AG04450 (cell line): Measurements from ENCODE around the gene TMEM121. TPM values are rescaled to one million over a fixed set of nuclear protein-coding genes. Genes with fewer than 3 reads are reported as not detected.
"Not testable (repeated sequence)": the region's sequence is repeated elsewhere in the genome, so short reads cannot be mapped to it uniquely, and the experiment has no call there.

Source experiments
- CTCF ChIA-PET: fragments of 300-600, 350-600 bp; formaldehyde crosslinking; extraction: SDS; loops from one replicate; lab custom pipeline; 2022; ENCODE audit warnings: antibody characterized with exemption, inconsistent platforms; lab: Charles Lee
- POLR2A ChIA-PET: fragments of 350-600 bp; formaldehyde crosslinking; extraction: SDS; loops from one replicate; lab custom pipeline; 2021; ENCODE audit warnings: antibody characterized with exemption, inconsistent platforms; lab: Yijun Ruan, JAX
- DNase-seq: peaks from one replicate; pipeline ENCODE4 v3.0.0-alpha.2; 2011; ENCODE audit warnings: low read depth, low spot score
- H3K27ac ChIP-seq: one replicate; pipeline ENCODE4 v1.5.1; 2012; ENCODE audit warnings: low read depth, low read length, control low read depth
- H3K27me3 ChIP-seq: one replicate; pipeline ENCODE4 v1.6.0; 2012; ENCODE audit warnings: low read length; ENCODE audit not compliant: control insufficient read depth, insufficient read depth
- H3K4me3 ChIP-seq: 2 replicates; pipeline ENCODE4 v1.5.1; 2011; ENCODE audit warnings: mild to moderate bottlenecking, low read depth, low read length, control low read depth
- H3K9me3 ChIP-seq: 2 replicates; pipeline ENCODE4 v1.5.1; 2012; ENCODE audit warnings: low read length; ENCODE audit not compliant: control insufficient read depth, insufficient read depth
- CTCF ChIP-seq: IDR thresholded peaks from 2 replicates; pipeline ENCODE4 v1.5.1; 2011; ENCODE audit warnings: low read depth, low read length, control low read depth, inconsistent platforms
- polyA plus RNA-seq: library from polyadenylated mRNA; depleted of rRNA; stranded (reverse); fragments of >200 nt; gene quantifications from 2 replicates; pipeline ENCODE4 v1.2.3, GENCODE V29; 2011; rRNA removed

TMEM121 gene
- polyA plus RNA-seq, 1 experiment = 1.5 TPM

GRCh38 chr14:105576525-105577088, 50.2 kb downstream of the TMEM121 start:
- Histone ChIP-seq H3K27ac (no peak overlapping the region), H3K27me3 (no peaks in the 10 kb centered on the region), H3K9me3 (peaks cover 31% of the 10 kb centered on the region), H3K4me3 (no peak overlapping the region)
- ChIA-PET POLR2A (no interaction called here), CTCF (no interaction called here)
- no peak for DNase-seq
- TF ChIP-seq CTCF = no peak

GRCh38 chr14:105577314-105577861, 51.0 kb downstream of the TMEM121 start:
- Histone ChIP-seq H3K4me3 (no peak overlapping the region), H3K27me3 (no peaks in the 10 kb centered on the region), H3K9me3 (peaks cover 32% of the 10 kb centered on the region), H3K27ac (no peak overlapping the region)
- DNase-seq = no peak
- ChIA-PET CTCF (no interaction called here), POLR2A (no interaction called here)
- no peak for TF ChIP-seq CTCF

GRCh38 chr14:105578070-105578469, 51.7 kb downstream of the TMEM121 start:
- Histone ChIP-seq H3K4me3 (no peak overlapping the region), H3K9me3 (peaks cover 35% of the 10 kb centered on the region), H3K27me3 (no peaks in the 10 kb centered on the region), H3K27ac (no peak overlapping the region)
- DNase-seq = no peak
- TF ChIP-seq CTCF = no peak
- ChIA-PET CTCF (no interaction called here), POLR2A (no interaction called here)

- DNase-seq, H3K27ac ChIP-seq, CTCF ChIA-PET, H3K27me3 ChIP-seq, H3K4me3 ChIP-seq, POLR2A ChIA-PET: not testable (repeated sequence)
- peaks cover 34% of the 10 kb centered on the region for H3K9me3 ChIP-seq
Measured at GRCh38 chr14:105579221-105579620, 52.8 kb downstream of the TMEM121 start.

Other genes starting within 250 kb of the TMEM121 start
- 6.3 and 8.1 TPM in 2 replicates for gene BRF1, start 225.6 kb upstream of the TMEM121 start, polyA plus RNA-seq
- gene PACS2, start 211.8 kb upstream of the TMEM121 start, polyA plus RNA-seq = 13.0 and 16.1 TPM in 2 replicates
- gene TEX22, start 128.0 kb upstream of the TMEM121 start, polyA plus RNA-seq = 0.05 and 0.14 TPM in 2 replicates
- 36.0 and 48.0 TPM in 2 replicates for gene MTA1, start 106.8 kb upstream of the TMEM121 start, polyA plus RNA-seq
- 28.2 and 43.8 TPM in 2 replicates for gene CRIP2, start 51.8 kb upstream of the TMEM121 start, polyA plus RNA-seq
- gene CRIP1, start 39.7 kb upstream of the TMEM121 start, polyA plus RNA-seq = 0.74 and 0.86 TPM in 2 replicates
- gene TEDC1, start 35.3 kb upstream of the TMEM121 start, polyA plus RNA-seq = 1.7 and 1.9 TPM in 2 replicates